ENCODE data around the gene MAD2L1. TPM values are rescaled to one million over a fixed set of nuclear protein-coding genes. Genes with fewer than 3 reads are reported as not detected.

MAD2L1 gene
- total RNA-seq = 1 to 10 TPM in 6 of 7 donors, under 1 TPM in 1; 0.95 to 5.2 (median 1.9) TPM
- 1 to 10 TPM; 3.8 to 4.0 TPM for polyA plus RNA-seq
- long read RNA-seq, donor 1, full-length matches to known transcripts = 11 of 11 reads
- long read RNA-seq, donor 1, partial matches to known transcripts = 0 of 11 reads
- long read RNA-seq, donor 1, other reads (novel, unspliced or antisense) = 0 of 11 reads
- long read RNA-seq, donor 2, full-length matches to known transcripts = 78 of 78 reads
- long read RNA-seq, donor 2, partial matches to known transcripts = 0 of 78 reads
- long read RNA-seq, donor 2, other reads (novel, unspliced or antisense) = 0 of 78 reads
- long read RNA-seq, donor 3, full-length matches to known transcripts = 8 of 9 reads
- long read RNA-seq, donor 3, partial matches to known transcripts = 1 of 9 reads
- long read RNA-seq, donor 3, other reads (novel, unspliced or antisense) = 0 of 9 reads

DNA sequence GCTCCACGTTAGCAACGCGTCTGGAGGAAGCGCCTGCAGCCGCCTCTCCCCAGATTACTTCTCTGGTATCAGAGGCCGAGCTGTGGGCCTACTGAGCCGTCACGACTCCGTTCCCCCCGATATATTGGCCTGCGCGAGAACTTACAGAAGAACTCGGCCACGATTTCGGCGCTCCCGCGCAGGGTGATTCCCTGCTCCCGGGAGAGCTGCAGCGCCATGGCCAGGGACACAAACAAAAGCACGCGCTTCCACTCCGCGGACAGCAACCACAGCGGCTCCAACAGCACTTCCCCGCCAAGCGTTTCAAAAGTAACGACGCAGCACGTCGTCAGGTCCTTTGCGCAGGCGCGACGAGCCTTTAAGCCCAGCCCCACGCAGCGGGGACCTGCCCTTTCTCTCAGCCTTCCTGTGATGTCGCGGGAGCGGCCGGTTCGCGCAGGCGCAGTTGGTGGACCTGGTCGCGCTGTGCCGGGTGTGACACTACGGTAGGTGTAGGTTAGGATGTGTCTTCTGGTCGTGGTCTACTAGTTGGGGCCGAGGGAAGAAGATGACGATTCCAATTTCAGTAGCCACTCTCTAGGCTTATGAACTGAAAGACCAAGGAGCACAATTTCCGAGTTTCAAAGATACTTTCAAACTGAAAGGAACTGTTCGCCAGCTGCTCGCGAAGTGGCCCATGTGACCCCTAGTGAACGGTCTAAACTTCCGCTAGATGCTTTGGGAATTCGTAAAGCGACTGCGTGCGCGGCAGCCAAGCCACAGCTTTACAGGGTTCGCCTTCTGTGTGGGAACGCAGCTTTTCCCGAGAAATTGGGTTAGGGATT lies at the start of gene MAD2L1:
MAD2L1 (minus strand) TSS at position 332 of the 824 bp plus-strand sequence; CDS start at position 218, 114 bp downstream.
- H3K4me1 ChIP-seq (ENCODE audit: insufficient read depth) = peaks cover 4% of the 10 kb centered on the region
- H3K27me3 ChIP-seq = no peaks in the 10 kb centered on the region
- H3K9me3 ChIP-seq = no peaks in the 10 kb centered on the region
- DNase-seq = peak; percentile 98 to 99 (median 98)
- intact Hi-C loops (cut with DNase I) = no loop called here
- no peaks in the 10 kb centered on the region for H3K36me3 ChIP-seq
- H3K27ac ChIP-seq = peak within 1 kb of the TSS; percentile 68 to 94
- WGBS, 3 donors = 0 to 1% (median 1%) methylated on average over 42 to 65 of the region's 65 CpGs
- TF ChIP-seq, protein P1, sequence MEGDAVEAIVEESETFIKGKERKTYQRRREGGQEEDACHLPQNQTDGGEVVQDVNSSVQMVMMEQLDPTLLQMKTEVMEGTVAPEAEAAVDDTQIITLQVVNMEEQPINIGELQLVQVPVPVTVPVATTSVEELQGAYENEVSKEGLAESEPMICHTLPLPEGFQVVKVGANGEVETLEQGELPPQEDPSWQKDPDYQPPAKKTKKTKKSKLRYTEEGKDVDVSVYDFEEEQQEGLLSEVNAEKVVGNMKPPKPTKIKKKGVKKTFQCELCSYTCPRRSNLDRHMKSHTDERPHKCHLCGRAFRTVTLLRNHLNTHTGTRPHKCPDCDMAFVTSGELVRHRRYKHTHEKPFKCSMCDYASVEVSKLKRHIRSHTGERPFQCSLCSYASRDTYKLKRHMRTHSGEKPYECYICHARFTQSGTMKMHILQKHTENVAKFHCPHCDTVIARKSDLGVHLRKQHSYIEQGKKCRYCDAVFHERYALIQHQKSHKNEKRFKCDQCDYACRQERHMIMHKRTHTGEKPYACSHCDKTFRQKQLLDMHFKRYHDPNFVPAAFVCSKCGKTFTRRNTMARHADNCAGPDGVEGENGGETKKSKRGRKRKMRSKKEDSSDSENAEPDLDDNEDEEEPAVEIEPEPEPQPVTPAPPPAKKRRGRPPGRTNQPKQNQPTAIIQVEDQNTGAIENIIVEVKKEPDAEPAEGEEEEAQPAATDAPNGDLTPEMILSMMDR (IDR thresholded peaks at IDR 0.05) = no peak
- TF ChIP-seq POLR2A (IDR thresholded peaks at IDR 0.05) (peak; percentile 93), EP300 (IDR thresholded peaks at IDR 0.05) (no peak)
- peak within 1 kb of the TSS; percentile 82 for H3K4me3 ChIP-seq

DNA sequence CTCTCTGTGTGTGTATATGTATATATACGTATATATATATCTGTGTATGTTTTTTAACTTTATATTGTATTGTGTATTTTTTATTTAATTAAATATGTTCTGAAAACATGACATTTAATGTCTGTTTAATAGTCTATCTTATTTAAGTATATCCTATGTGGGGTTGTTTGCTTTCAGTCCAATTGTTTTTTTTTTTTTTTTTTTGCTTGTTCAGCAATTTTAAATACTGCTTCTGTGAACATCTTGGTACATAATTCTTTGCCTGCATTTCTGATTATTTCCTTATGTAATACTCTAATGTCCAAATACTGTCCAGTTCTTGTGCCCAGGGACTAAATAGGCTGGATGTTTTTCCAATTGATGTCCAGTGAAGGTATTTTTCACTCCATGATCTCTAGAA lies 45.1 kb upstream of the MAD2L1 start:
- Histone ChIP-seq H3K27me3 (no peaks in the 10 kb centered on the region), H3K36me3 (no peaks in the 10 kb centered on the region), H3K27ac (no peak overlapping the region), H3K4me1 (ENCODE audit: insufficient read depth) (no peaks in the 10 kb centered on the region), H3K4me3 (no peak overlapping the region), H3K9me3 (no peaks in the 10 kb centered on the region)
- 90 to 100% (median 92%) methylated on average over 1 of the region's 1 CpG for WGBS, 3 donors
- no peak for DNase-seq
- TF ChIP-seq EP300 (IDR thresholded peaks at IDR 0.05) (no peak), POLR2A (IDR thresholded peaks at IDR 0.05) (no peak)
- TF ChIP-seq, protein P1 (IDR thresholded peaks at IDR 0.05) = no peak
- intact Hi-C loops (cut with DNase I) = no loop called here

DNA sequence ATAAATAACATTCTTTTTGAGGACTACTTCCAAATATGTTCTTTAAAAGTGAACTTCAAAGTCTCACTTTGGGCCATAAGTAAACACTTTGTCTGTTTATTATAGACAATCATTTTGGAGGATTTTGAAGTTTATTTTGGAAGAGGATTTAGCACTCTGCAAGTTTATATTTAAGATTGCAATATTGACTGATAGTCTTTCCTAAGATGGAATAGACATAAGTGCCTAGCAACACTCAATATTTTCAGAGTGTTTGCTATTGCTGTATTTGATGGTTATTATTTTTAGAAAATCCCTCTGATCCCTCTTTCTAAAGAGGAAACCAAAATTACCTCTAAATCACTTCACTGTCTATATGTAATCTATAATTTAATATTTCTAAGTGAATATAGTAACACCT lies 42.8 kb upstream of the MAD2L1 start:
- Histone ChIP-seq H3K4me1 (ENCODE audit: insufficient read depth) (no peaks in the 10 kb centered on the region), H3K4me3 (no peak overlapping the region), H3K36me3 (no peaks in the 10 kb centered on the region), H3K27ac (no peak overlapping the region), H3K27me3 (no peaks in the 10 kb centered on the region), H3K9me3 (no peaks in the 10 kb centered on the region)
- intact Hi-C loops (cut with DNase I) = no loop called here
- DNase-seq = no peak
- TF ChIP-seq, protein P1 (IDR thresholded peaks at IDR 0.05) = no peak
- TF ChIP-seq POLR2A (IDR thresholded peaks at IDR 0.05) (no peak), EP300 (IDR thresholded peaks at IDR 0.05) (no peak)

DNA sequence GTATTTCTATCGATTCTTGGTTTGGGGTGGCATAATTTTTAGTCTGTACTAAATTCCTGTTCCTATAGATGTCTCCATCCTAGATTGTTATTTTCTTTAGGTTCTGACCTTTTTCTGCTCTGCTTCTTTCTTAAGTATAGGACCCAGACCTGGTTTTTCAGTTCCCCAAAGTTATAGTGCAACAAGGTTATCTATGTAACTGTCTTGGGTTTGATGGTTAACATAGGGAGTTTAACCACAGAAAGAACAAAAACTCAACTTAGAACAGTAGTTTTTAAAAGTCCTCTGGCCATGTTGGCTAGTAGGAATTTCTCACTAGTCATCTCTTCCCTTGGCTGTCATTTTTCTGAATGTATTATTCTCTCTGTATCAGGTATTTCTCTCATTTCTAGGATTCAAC lies 38.8 kb upstream of the MAD2L1 start:
- Histone ChIP-seq H3K27me3 (no peaks in the 10 kb centered on the region), H3K9me3 (no peaks in the 10 kb centered on the region), H3K27ac (no peak overlapping the region), H3K4me1 (ENCODE audit: insufficient read depth) (no peaks in the 10 kb centered on the region), H3K36me3 (no peaks in the 10 kb centered on the region), H3K4me3 (no peak overlapping the region)
- intact Hi-C loops (cut with DNase I) = no loop called here
- WGBS, 3 donors = 93 to 98% (median 95%) methylated on average over 1 of the region's 1 CpG
- TF ChIP-seq, protein P1 (IDR thresholded peaks at IDR 0.05) = no peak
- TF ChIP-seq POLR2A (IDR thresholded peaks at IDR 0.05) (no peak), EP300 (IDR thresholded peaks at IDR 0.05) (no peak)
- DNase-seq = no peak
